GM10847 (cell line): ENCODE measurements around the gene AGXT.

Source experiments
- POLR2A ChIP-seq: IDR thresholded peaks from 2 replicates; pipeline ENCODE4 v1.6.1; 2011; ENCODE audit not compliant: insufficient read length; ENCODE audit errors: extremely low read depth

AGXT gene

DNA sequence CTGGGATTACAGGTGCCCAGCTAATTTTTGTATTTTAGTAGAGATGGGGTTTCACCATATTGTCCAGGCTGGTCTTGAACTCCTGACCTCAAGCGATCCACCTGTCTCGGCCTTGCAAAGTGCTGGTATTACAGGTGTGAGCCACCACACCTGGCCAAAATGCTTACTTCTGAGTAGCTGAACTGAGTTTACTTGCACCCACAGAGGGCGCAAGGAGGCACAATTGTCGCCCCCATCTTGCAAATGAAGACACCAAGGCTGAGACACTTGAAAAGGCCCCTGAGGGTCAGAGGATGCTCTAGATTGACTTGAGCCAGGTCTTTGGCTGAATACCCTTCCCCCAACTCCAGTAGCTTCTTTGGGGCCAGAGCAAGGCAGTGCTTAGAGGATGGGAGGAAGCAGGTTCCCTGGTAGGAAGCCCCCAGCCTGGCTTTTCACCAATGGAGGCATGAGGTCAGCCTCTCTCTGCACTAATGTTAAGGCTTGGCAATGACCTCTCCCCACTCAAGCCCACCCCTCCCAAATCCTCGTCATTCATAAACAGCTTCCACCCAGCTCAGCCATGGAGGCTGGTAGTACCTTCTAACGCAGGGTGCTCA is 34.1 kb upstream of the AGXT start:
- TF ChIP-seq POLR2A: no peak

DNA sequence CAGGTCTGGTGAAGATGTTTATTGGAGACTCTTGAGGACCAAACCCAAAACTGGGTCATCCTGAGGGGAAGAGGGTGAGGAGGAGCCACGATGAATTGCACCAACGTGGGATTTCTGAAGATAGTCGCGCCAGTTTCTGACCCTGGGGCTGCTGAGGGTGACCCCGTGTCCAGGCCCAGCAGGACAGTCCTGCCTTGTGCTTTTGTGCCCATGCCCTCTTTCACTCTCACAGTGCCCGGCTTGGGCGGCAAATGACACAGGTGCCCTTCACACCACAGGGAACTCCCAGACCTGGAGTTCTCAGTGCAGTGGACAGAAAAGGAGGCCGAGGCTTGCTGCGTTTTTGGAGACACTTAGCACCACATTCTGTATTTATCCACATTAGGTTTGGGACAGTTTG is 33.1 kb upstream of the AGXT start:
- TF ChIP-seq POLR2A: no peak

DNA sequence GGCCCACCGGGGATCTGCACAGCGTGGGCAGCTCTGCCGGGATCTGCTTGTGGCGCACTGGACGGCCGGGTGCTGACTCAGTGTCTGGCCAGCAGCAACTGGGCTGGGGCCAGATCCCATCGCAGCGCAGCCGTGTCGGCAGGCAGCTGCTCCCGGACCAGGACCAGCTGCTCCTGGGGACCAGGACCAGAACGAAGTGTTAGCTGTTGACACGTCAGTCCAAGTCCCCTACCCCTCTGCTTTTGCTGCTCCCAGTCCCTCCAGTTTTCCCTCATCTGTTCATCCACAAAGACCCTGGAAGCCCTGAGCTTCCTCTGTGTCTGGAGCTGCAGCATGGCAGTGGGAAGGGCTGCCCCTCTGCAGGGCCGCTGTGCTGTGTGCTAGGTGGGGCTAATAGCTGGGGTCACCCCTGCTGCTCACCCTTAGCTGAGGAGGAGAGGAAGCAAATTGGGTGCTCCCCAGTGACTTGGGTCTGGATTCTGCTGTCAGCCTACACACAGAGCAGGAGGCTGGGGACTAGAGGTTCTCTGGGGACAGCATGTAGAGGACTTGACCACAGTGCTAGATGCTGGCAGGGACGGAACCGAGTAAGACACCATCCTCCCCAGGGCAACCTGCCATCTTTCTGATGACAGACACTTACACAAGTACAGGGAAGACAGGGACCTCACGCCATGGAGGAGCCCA is 31.7 kb upstream of the AGXT start:
- TF ChIP-seq POLR2A: no peak

DNA sequence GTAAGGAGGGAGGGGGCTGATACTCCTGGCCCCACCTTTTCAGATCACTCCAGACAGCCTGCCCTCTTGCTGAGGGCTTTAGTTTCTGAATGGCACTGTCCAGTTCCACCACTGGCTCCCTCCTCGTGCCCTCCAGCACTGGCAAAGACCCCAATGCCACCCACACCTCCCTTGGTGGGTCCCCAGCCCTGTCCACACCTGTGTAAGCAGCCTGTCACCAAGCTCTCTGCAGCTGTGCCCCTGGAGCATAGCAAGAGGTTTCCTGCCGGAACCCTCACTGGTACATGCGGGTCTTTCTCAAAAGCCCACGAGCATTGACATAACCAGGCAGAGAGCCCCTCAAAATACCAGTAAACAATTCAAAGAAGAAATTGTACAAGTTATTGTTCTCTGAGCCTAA is 31.0 kb upstream of the AGXT start:
- TF ChIP-seq POLR2A: no peak

DNA sequence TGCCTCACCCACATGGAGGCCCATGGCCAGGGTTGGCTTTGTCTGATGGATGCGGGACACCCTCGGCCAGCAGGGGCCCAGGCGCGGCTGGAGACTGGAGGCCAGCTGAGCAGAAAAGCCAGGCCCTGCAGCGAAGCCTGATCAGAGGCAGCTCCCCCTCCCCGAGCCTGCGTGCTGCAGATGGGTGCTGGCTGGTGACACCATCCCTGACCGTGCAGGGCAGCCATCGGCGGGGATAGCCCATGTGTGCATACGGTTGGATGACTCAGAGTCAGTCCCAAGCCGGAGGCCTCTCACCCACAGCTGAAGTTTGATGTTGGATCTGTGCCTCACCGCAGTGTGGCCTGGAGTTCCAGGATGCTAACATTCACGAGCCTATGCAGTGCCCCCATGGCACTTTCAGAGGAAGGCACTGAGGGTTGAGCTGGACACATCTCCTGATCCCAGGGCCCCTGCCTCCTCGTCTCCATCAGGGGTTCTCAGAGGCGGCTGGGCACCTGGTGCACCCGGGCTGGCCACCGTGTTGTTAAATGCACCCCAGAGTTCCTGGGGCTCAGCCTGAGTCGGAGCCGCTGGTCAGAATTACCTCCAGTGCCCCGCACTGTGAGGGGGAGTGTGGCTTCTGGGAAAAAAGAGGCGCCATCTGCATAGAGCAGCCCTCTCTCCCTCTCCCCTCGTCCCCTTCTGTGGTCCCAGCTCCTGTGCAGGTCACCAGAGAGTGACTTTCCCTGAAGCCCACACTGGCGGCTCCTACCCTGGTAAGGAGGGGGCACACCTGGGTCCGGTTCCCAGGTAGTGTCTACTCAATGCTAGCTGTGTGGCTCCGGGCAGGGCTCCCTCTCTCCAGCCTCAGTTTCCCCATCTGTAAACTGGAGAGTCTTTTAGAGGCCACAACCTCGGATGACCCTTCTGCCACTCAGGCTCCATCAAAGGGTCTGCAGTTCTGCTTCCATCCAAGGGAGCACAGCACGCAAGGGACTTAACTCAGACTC is 29.2 kb upstream of the AGXT start:
- TF ChIP-seq POLR2A: no peak

DNA sequence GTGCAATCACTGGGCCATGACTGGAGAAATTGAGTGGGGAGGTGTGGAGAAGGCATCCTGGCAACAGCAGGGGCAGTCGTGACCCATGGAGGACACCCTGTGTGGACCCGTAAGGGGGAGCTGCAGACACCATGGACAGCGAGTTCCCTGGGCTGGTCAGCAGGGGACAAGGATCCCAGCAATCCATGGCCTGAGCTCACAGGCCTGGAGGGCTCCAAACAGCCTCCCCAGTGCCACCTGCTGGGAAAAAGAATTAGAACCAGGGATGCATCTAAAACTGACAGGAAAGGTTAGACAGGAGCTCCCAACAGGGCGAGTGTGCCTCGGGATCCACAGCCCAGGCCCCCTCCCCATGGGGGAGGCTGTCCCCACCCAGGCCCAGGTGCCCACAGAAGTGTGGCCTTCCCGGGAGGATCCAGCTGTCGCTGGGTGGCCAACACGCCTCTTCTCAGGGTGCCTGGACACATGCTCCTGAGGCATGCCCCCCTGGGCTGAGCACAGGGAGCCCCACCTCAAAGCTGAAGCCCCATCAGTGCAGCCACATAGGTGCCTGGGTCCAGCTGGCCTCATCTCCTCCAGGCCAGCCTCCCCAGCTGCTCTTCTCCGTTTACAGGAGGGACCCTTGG is 28.1 kb upstream of the AGXT start:
- TF ChIP-seq POLR2A: no peak

DNA sequence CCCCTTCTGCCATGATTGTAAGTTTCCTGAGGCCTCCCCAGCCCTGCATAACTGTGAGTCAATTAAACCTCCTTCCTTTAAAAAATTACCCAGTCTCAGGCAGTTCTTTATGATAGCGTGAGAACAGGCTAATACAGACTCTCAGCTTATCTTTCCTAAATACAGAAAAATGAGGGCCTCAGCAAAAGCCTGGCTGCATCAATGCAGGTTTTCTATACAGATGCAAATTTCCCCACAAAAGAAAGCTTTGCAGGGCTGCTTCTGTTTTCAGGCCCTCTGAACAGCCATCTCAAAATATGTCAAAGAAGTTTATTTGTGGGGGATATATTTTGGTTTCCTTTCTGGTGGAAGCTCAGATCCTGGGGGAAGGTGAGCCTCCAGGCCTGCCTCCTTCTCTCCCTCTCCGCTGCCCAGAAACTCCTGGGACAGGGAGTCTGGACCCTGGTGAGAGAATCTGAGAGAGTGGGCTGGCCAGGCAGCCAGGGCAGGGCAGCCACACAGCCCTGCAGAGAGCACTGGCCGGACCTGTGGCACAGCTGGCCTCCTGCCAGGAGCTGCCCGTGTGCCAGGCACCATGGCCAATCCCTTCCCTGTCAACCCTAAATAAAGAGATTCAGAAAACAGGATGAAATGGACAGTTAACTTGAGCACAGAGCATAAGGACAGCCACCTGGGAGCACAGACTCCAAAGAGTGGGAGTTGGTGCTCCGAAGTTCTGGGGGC is 21.6 kb upstream of the AGXT start:
- TF ChIP-seq POLR2A: no peak

- TF ChIP-seq POLR2A: no peak
These were observed 20.8 kb upstream of the AGXT start for GRCh38 chr2:240847817-240848216.

DNA sequence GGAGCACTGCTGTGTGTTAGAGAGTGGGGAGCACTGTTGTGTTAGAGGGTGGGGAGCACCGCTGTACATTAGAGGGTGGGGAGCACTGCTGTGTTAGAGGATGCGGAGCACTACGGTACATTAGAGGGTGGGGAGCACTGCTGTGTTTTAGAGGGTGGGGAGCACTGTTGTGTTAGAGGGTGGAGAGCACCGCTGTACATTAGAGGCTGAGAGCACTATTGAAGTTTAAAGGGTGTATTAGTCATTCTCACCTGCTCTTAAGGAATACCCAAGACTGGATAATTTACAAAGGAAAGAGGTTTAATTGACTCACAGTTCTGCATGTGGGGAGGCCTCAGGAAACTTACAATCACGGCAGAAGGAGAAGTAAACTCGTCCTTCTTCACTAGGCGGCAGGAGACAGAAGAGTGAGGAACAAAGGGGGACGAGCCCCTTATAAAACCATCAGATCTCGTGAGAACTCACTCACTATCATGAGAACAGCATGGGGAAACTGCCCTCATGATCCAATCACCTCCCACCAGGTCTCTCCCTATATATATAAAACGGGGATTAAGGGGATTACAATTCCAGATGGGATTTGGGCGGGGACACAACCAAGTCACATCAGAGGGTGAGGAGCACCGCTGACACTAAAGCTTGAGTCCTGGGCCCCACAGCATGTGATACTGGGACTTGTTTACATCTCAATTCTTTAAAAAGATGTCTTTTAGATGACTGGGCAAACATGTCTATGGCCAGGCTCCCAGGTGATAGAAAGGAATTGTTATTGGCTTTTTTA is 19.5 kb upstream of the AGXT start:
- TF ChIP-seq POLR2A: no peak

DNA sequence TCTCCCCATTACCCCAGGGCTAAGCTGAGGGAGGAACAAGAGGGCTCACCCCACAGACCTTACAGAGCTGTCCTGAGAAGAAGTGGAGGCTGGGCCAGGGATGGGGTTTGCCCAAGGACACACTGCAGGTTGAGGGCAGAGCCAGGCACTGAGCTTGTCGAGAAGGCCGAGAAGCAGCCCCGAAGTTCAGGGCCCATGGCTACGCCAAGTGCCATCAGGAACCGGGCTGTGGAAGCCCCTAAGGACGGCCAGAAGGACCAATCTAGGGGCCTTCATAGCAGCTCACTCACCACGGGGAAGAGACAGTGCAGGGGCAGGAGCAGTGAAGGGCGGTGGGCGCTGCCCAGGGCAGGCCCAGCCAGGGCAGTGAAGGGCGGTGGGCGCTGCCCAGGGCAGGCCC is 18.6 kb upstream of the AGXT start:
- no peak for TF ChIP-seq POLR2A

DNA sequence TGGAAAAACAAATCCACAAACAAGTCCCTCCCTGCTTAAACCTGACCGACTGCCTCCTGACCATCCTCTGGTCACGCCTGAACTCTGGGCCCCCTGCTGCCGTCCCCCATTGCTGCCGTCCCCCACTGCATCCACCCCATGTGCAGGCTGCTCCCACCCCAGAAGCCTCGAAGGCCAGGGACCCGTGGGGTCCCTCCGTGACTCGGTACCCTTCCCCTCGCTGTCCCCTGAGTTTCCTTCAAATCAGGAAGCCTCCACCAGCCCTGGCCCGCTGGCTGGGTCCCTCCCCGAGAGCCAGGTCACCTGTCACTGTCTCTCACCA is 17.9 kb upstream of the AGXT start:
- TF ChIP-seq POLR2A: no peak

DNA sequence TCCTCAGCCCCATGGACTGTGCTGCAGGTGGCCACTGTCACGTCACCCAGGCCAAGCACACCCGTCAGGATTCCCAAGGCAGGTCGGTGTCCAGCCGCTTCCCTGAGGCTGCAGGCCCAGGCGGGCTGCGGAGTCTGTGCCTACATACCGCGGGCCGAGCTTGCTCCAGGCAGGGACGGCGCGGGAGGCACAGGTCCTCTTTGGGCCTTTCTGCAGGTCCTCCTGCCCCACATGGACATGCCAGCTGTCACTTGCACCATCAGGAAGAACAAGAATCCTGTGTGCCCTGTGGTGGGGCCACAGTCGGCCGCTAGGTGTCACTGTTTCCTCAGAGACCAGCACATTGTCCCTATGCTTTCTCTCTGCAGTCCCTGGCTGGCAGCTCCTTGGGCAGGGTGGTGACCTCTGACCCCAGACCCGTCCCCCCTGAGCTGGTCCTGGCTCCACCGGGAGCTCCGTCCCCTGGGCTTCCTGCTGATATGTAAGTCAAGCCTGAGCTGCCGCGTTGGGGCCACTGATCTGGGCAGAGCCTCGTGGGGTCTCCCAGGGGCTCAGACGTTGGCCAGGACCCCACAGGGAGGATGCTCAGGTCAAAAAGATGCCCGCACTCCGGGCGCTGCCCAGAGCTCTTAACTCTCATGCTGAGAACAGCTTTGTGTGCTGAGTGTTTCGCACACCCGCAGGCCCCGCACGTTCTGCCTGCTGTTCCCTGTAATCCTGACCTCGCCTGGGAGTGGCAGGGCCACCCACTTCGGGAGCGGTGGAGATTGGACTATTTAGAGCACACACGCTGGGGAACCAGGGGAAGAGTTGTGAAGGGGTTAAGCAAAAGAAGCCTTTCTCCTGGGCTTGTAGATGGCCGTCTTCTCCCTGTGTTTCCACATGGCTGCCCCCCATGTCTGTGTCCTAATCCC is 17.3 kb upstream of the AGXT start:
- no peak for TF ChIP-seq POLR2A

- no peak for TF ChIP-seq POLR2A
These were observed 15.8 kb upstream of the AGXT start for GRCh38 chr2:240852671-240853314.
